ENCODE measurements around the gene DDO.
"Not testable (repeated sequence)": the region's sequence is repeated elsewhere in the genome, so short reads cannot be mapped to it uniquely, and the experiment has no call there.

DDO gene

DNA sequence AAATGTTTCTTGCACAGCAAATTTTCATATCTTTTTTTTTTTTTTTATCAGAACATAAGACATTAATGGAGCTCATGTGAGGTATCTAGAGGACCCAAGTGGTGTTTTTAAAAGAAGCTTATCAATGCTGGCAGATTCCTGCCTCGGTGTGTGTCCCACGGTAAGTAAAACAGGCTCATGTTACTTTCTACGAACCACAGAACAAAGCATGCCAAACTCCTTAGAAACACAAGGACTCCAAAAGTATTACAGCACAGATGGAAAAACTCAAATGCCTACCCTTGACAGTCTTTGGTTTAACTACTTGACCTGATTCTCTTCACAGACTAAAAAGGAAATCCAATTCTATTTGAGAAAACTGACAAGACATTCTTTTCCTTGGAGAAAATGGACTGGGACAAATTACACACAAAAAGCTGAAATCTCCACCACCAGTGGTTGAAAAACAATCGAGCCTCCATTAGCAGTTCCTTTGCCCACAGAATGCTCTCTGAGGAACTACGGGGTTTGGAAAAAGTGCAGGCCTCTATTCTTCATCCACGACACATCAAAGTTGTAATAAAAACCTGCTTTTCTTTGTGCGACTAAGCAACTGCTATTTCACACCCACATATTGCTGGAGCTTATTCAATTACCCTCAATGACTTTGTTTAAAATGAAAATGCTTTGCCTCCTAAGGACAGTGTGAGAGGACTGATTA is 62.7 kb downstream of the DDO start:
- no peak for TF ChIP-seq ZNF274 (IDR thresholded peaks at IDR 0.05; ENCODE audit: low read depth, low read length)
- H3K4me3 ChIP-seq (ENCODE audit: low read length) = no peak overlapping the region

DNA sequence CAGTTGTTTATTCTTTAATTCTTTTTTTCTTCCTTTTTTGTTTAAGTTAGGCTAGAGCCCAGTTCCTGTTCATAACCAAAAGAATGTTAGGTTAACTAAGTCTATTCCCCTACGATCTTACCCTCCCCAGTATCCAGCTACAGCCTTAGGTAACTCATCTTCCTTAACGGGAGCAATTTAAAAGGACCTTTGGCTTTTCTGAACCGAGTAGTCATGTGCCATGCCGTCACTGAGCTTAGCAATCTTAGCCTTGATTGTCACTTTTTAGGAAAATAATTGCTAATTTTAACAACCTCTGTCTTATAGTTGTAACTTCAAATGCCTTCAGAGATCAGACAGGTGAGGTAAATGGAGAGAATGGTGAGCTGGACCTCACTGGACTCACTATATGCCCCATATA is 63.4 kb downstream of the DDO start:
- TF ChIP-seq ZNF274 (IDR thresholded peaks at IDR 0.05; ENCODE audit: low read depth, low read length) = no peak

DNA sequence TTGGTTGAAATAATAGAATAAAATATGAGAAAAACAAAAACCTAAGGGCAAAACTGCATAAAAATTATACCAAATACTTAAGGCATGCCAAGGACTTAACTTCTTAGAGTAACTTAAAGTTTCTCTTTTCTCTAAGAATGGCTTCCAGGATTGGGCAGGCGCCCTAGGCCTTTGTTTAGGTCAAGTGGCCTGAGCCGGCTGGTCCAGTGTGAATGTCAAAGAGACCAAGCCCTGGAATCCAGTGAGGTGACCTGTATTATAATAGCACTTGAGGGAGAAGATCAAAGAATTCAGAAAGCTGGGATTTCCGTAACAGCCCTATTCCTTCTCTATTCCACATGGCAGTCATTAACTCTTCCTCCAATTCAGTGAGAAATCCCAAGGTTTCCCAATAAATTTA is 63.8 kb downstream of the DDO start:
- H3K4me3 ChIP-seq (ENCODE audit: low read length) = no peak overlapping the region
- TF ChIP-seq ZNF274 (IDR thresholded peaks at IDR 0.05; ENCODE audit: low read depth, low read length) = no peak

More for the DNA sequence above, 63.4 kb downstream of the DDO start:
- H3K4me3 ChIP-seq (ENCODE audit: low read length) = no peak overlapping the region

DNA sequence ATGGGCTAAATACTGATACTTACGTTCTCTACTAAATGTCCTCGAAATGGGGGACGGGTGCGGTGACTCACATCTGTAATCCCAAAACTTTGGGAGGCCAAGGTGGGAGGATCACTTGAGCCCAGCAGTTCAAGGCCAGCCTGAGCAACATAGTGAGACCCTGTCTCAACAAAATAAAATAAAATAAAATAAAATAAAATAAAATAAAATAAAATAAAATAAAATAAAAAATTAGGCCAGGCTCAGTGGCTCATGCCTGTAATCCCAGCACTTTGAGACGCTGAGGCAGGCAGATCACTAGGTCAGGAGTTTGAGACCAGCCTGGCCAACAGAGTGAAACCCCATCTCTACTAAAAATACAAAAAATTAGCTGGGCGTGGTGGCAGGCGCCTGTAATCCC is 64.8 kb downstream of the DDO start:
- H3K4me3 ChIP-seq (ENCODE audit: low read length) = not testable (repeated sequence)

DNA sequence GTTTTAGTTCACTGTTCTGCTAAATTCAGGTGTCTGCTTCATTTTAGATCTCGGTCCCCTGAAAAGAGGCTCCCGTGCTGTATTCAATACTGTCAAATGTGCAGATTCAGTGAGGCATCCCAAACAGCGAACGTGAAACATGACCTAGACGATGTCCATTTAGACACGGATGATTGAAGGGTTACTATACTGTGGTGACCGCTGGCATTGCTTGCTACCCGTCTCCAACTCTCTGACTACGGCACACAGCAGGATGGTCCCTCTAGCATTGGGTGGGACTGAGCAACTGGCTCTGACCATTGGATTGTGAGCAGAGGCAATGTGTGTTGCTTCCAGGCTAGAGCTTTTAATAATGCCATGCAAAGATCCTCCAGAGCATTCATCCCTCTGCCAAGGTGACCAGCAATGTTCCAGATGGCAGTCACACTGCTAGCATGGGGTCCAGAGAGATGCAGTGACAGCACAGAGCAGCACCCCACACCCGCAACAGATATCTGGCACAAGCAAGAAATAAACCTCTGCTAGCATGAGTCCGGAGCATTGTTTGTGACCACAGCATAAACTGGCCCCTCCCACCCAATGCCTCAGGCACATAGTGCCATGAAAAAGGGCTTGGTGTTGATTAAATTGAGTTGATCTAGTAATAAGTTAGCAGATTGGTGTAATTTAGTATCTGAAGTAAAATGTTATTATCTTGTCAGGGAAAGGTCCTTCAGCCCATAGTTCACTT is 66.2 kb downstream of the DDO start:
- TF ChIP-seq ZNF274 (IDR thresholded peaks at IDR 0.05; ENCODE audit: low read depth, low read length) = no peak
- H3K4me3 ChIP-seq (ENCODE audit: low read length) = no peak overlapping the region

- no peak for TF ChIP-seq ZNF274 (IDR thresholded peaks at IDR 0.05; ENCODE audit: low read depth, low read length)
- H3K4me3 ChIP-seq (ENCODE audit: low read length) = no peak overlapping the region
These were observed 70.3 kb downstream of the DDO start for GRCh38 chr6:110345025-110345424.

DNA sequence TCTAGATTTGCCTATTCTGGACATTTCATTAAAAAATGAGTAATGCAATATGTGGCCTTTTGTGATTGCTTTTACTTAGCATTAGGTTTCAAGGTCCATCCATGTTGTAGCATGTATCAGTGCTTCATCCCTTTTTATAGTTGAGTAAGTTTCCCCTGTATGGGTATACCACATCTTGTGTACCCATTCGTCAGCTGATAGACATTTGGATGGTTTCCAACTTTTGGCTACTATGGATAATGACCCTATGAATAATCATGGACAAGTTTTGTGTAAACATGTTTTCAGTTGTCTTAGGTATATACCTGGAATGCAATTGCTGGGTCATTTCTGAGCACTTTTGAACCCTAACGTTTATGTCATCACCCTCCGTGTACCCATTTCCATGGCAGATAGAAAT is 72.6 kb downstream of the DDO start:
- H3K4me3 ChIP-seq (ENCODE audit: low read length) = no peak overlapping the region
- no peak for TF ChIP-seq ZNF274 (IDR thresholded peaks at IDR 0.05; ENCODE audit: low read depth, low read length)

Measured in GM08714 (cell line).